GM19397 (cell line): Measurements from ENCODE around the gene ZNF418.

ENCODE experiments used
- ATAC-seq: cut with Tn5 transposase; IDR thresholded peaks from one replicate; pipeline ENCODE4 v1.9.1; 2021; ENCODE audit warnings: mild to moderate bottlenecking, moderate library complexity; ENCODE audit not compliant: unreplicated experiment

Gene ZNF418

GRCh38 chr19:57934820-57935665 is at the start of gene ZNF418:
TSS of gene ZNF418 (minus strand) at chr19:57935402. CDS start at chr19:57933822, 1,580 bp downstream.
- peak; percentile 82 for ATAC-seq

- ATAC-seq: no peak
These were observed 43.5 kb upstream of the ZNF418 start for GRCh38 chr19:57978586-57979289.

- no peak for ATAC-seq
These were observed 39.2 kb upstream of the ZNF418 start, which contains the start of gene C19orf18 for GRCh38 chr19:57974434-57974833. TSS of gene C19orf18 (minus strand) at chr19:57974534. CDS start at chr19:57974432, 102 bp downstream.

GRCh38 chr19:57964761-57965160 is 29.6 kb upstream of the ZNF418 start:
- no peak for ATAC-seq

GRCh38 chr19:57961785-57962184 is 26.6 kb upstream of the ZNF418 start:
- no peak for ATAC-seq

- no peak for ATAC-seq
These were observed 19.8 kb upstream of the ZNF418 start for GRCh38 chr19:57954996-57955395.

- ATAC-seq: no peak
These were observed 14.5 kb upstream of the ZNF418 start for GRCh38 chr19:57949702-57950101.

GRCh38 chr19:57949296-57949695 is 14.1 kb upstream of the ZNF418 start:
- ATAC-seq: no peak

GRCh38 chr19:57947419-57948134 is 12.4 kb upstream of the ZNF418 start, which contains the start of gene ZNF256:
TSS of gene ZNF256 (minus strand) at chr19:57947706. CDS start at chr19:57947474, 232 bp downstream.
- peak; percentile 96 for ATAC-seq

- ATAC-seq: no peak
These were observed 11.9 kb upstream of the ZNF418 start for GRCh38 chr19:57947088-57947418.

GRCh38 chr19:57946316-57946715 is 11.1 kb upstream of the ZNF418 start:
- no peak for ATAC-seq

GRCh38 chr19:57941593-57941992 is 6.4 kb upstream of the ZNF418 start:
- ATAC-seq: no peak

- ATAC-seq: no peak
These were observed 529 bp upstream of the ZNF418 start for GRCh38 chr19:57935731-57936130.

- no peak for ATAC-seq
These were observed 7.6 kb downstream of the ZNF418 start for GRCh38 chr19:57927587-57927986.

GRCh38 chr19:57916168-57916995 is 18.8 kb downstream of the ZNF418 start, which contains the start of gene ZNF417:
TSS of gene ZNF417 (minus strand) at chr19:57916592. CDS start at chr19:57916411, 181 bp downstream.
- ATAC-seq: peak; percentile 96

- ATAC-seq: no peak
These were observed 20.7 kb downstream of the ZNF418 start for GRCh38 chr19:57914531-57914930.

- ATAC-seq: no peak
These were observed 27.8 kb downstream of the ZNF418 start for GRCh38 chr19:57907394-57907793.

- no peak for ATAC-seq
These were observed 29.9 kb downstream of the ZNF418 start for GRCh38 chr19:57905258-57905657.

- no peak for ATAC-seq
These were observed 31.5 kb downstream of the ZNF418 start for GRCh38 chr19:57903618-57904184.

- ATAC-seq: no peak
These were observed 34.9 kb downstream of the ZNF418 start for GRCh38 chr19:57900311-57900710.
